Tibial artery (tissue), 4 donors: ENCODE measurements around the gene THAP2.

ENCODE experiments used
- DNase-seq, 2 donors: peaks; one replicate each; pipeline ENCODE4 v3.0.0-alpha.2; 2019
- H3K27ac ChIP-seq, 2 donors: fragments of 200-600 bp; sonication (generic) in 1 of 2; 1 replicate in 1 of 2; 2 replicates in 1 of 2; pipeline ENCODE4 v1.5.1; 2018 to 2019; ENCODE audit warnings: mild to moderate bottlenecking in 1 of 2
- H3K27me3 ChIP-seq, 2 donors: fragments of 200-600 bp; sonication (generic) in 1 of 2; one replicate each; pipeline versions ENCODE4 v1.5.1 to v1.6.0; 2016 to 2019
- H3K36me3 ChIP-seq, 3 donors: fragments of 200-600 bp; sonication (generic) in 2 of 3; one replicate each; pipeline ENCODE4 v1.5.1; 2016 to 2019; ENCODE audit warnings: mild to moderate bottlenecking in 2 of 3
- H3K4me1 ChIP-seq, 4 donors: fragments of 200-600 bp; sonication (generic) in 2 of 4; 1 replicate in 3 of 4; 2 replicates in 1 of 4; pipeline ENCODE4 v1.5.1; 2016 to 2019
- H3K4me3 ChIP-seq, 2 donors: fragments of 200-600 bp; sonication (generic) in 1 of 2; 1 replicate in 1 of 2; 2 replicates in 1 of 2; pipeline ENCODE4 v1.5.1; 2018 to 2019; ENCODE audit warnings: mild to moderate bottlenecking in 2 of 2
- H3K9me3 ChIP-seq, 3 donors: fragments of 200-600 bp; sonication (generic) in 1 of 3; one replicate each; pipeline ENCODE4 v1.5.1; 2016 to 2019
- intact Hi-C: fragments of 100-400 bp; cut with DNase I; formaldehyde crosslinking; loops from one replicate; pipeline ENCODE4 v1.15.0; 2023; ENCODE audit warnings: low total_unique reads
- TF ChIP-seq, protein P1 (sequence below), 2 experiments: fragments of 200-600 bp in 1 of 2; fragments of 450-650 bp in 1 of 2; IDR thresholded peaks; one replicate each; pipeline ENCODE4 v1.5.1; 2017 to 2019; ENCODE audit warnings: antibody characterized with exemption in 2 of 2, mild to moderate bottlenecking in 1 of 2, moderate library complexity in 1 of 2

THAP2 gene

GRCh38 chr12:71671311-71671710 is 7.2 kb downstream of the THAP2 start:
- Histone ChIP-seq H3K9me3 (no peaks in the 10 kb centered on the region), H3K4me3 (no peak overlapping the region), H3K4me1 (no peaks in the 10 kb centered on the region), H3K36me3 (no peaks in the 10 kb centered on the region), H3K27me3 (no peaks in the 10 kb centered on the region), H3K27ac (no peak overlapping the region)
- intact Hi-C loops, result no loop called here
- TF ChIP-seq, protein P1, sequence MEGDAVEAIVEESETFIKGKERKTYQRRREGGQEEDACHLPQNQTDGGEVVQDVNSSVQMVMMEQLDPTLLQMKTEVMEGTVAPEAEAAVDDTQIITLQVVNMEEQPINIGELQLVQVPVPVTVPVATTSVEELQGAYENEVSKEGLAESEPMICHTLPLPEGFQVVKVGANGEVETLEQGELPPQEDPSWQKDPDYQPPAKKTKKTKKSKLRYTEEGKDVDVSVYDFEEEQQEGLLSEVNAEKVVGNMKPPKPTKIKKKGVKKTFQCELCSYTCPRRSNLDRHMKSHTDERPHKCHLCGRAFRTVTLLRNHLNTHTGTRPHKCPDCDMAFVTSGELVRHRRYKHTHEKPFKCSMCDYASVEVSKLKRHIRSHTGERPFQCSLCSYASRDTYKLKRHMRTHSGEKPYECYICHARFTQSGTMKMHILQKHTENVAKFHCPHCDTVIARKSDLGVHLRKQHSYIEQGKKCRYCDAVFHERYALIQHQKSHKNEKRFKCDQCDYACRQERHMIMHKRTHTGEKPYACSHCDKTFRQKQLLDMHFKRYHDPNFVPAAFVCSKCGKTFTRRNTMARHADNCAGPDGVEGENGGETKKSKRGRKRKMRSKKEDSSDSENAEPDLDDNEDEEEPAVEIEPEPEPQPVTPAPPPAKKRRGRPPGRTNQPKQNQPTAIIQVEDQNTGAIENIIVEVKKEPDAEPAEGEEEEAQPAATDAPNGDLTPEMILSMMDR (IDR thresholded peaks at IDR 0.05), result no peak
- DNase-seq, result no peak

GRCh38 chr12:71671816-71672215 is 7.7 kb downstream of the THAP2 start:
- Histone ChIP-seq H3K4me3 (no peak overlapping the region), H3K27me3 (no peaks in the 10 kb centered on the region), H3K9me3 (no peaks in the 10 kb centered on the region), H3K4me1 (no peaks in the 10 kb centered on the region), H3K27ac (no peak overlapping the region), H3K36me3 (no peaks in the 10 kb centered on the region)
- no peak for DNase-seq
- intact Hi-C loops, result no loop called here
- TF ChIP-seq, protein P1 (IDR thresholded peaks at IDR 0.05), result no peak

DNA sequence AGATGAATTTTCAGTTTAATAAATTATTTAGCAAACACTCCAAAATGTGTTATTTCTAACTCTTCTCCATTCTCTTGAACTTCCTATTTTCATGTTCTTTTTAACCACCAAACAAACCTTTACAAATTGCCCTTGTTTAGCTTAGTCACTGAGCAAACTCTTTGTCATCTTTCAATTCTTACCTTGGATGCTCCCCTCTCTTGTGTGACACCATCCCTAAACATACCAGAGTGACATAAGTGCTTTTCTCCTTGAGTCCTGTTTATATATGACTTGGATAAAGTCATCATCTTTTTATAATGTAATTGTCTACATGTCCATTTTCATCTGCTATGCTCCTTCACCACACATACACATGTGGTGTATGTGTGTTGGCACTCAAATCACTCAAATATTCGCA is 18.4 kb downstream of the THAP2 start:
- intact Hi-C loops, result no loop called here
- TF ChIP-seq, protein P1 (IDR thresholded peaks at IDR 0.05), result no peak
- no peak overlapping the region for H3K4me3 ChIP-seq

DNA sequence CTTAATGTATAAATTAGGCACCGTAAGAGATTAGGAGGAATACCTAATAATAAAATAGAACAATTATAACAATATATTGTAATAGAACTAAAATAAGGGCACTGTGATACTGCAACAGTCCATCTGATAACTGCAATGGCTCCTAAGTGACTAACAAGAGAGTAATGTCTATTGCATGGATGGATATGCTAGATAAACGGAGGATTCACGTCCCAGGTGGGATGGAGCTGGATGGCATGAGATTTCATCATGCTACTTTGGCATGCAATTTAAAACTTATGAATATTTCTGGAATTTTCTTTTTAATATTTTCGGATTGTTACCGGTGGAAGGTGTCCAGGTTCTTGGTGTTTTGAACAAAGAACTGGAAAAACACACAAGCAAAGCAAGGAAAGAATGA is 19.5 kb downstream of the THAP2 start:
- intact Hi-C loops, result no loop called here
- Histone ChIP-seq H3K27me3 (no peaks in the 10 kb centered on the region), H3K36me3 (no peaks in the 10 kb centered on the region), H3K4me3 (no peak overlapping the region), H3K4me1 (peaks cover 0 to 22% (median 16%) of the 10 kb centered on the region in 4 donors), H3K9me3 (no peaks in the 10 kb centered on the region), H3K27ac (no peak overlapping the region)
- TF ChIP-seq, protein P1 (IDR thresholded peaks at IDR 0.05), result no peak
- DNase-seq, result no peak

More for the DNA sequence above, 18.4 kb downstream of the THAP2 start:
- peaks cover 0 to 13% (median 11%) of the 10 kb centered on the region in 4 donors for H3K4me1 ChIP-seq
- H3K36me3 ChIP-seq, result no peaks in the 10 kb centered on the region
- DNase-seq, result no peak
- H3K27me3 ChIP-seq, result no peaks in the 10 kb centered on the region
- H3K9me3 ChIP-seq, result no peaks in the 10 kb centered on the region
- H3K27ac ChIP-seq, result no peak overlapping the region

DNA sequence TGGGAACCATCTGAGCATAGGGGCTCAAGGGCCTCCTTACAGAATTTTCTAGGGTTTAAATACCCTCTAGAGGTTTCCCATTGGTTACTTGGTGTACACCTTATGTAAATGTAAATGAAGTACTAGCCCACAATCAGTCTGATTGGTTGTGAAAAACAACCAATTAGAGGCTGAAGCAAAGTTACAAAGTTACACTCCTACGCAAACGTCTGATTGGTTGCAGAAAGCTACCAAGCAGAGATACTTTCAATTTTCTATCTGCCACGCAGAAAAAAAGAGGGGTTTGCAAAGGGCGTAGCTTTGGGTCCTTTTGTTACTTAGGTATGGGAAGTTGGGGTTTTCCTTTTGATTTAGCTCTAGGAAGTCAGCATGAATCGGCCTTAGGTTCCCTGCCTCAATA is 20.0 kb downstream of the THAP2 start:
- intact Hi-C loops, result no loop called here

More for the DNA sequence above, 20.0 kb downstream of the THAP2 start:
- DNase-seq, result no peak
- Histone ChIP-seq H3K36me3 (no peaks in the 10 kb centered on the region), H3K4me1 (peaks cover 0 to 26% (median 19%) of the 10 kb centered on the region in 4 donors), H3K27ac (no peak overlapping the region), H3K27me3 (no peaks in the 10 kb centered on the region), H3K4me3 (no peak overlapping the region), H3K9me3 (no peaks in the 10 kb centered on the region)
- TF ChIP-seq, protein P1 (IDR thresholded peaks at IDR 0.05), result no peak
